Fibroblast of the aortic adventitia (primary cell): ENCODE results near the gene TLE6. TPM values are rescaled to one million over a fixed set of nuclear protein-coding genes. Genes with fewer than 3 reads are reported as not detected.

Source experiments
- DNase-seq: peaks from one replicate; pipeline ENCODE4 v3.0.0-alpha.2; 2010; ENCODE audit warnings: low read depth
- H3K4me3 ChIP-seq: 2 replicates; pipeline ENCODE4 v1.5.1; 2011; ENCODE audit warnings: low read depth, mild to moderate bottlenecking, control low read depth, low read length, moderate library complexity
- CTCF ChIP-seq: IDR thresholded peaks from 2 replicates; pipeline ENCODE4 v1.5.1; 2011; ENCODE audit warnings: mild to moderate bottlenecking, low read length, control low read depth, inconsistent platforms; ENCODE audit not compliant: insufficient read depth
- total RNA-seq: library from RNA; depleted of rRNA; stranded (reverse); fragments of >200 nt; gene quantifications from 2 replicates; pipeline ENCODE4 v1.2.3, GENCODE V29; 2012; ENCODE audit warnings: low replicate concordance

TLE6 gene
- total RNA-seq, 1 donor = 0.18 TPM

- no peak overlapping the region for H3K4me3 ChIP-seq
- DNase-seq = no peak
- TF ChIP-seq CTCF = no peak
Observed at GRCh38 chr19:3014135-3014534, 36.8 kb downstream of the TLE6 start.

GRCh38 chr19:3015126-3016057, 38.0 kb downstream of the TLE6 start:
- no peak for DNase-seq
- TF ChIP-seq CTCF = no peak
- H3K4me3 ChIP-seq = no peak overlapping the region

GRCh38 chr19:3017923-3018322, 40.6 kb downstream of the TLE6 start:
- no peak for TF ChIP-seq CTCF
- DNase-seq = no peak
- no peak overlapping the region for H3K4me3 ChIP-seq

GRCh38 chr19:3019211-3019854, 42.0 kb downstream of the TLE6 start:
- no peak for DNase-seq

GRCh38 chr19:3020321-3020960, 43.1 kb downstream of the TLE6 start:
- TF ChIP-seq CTCF = no peak
- DNase-seq = no peak

More at GRCh38 chr19:3019211-3019854, 42.0 kb downstream of the TLE6 start:
- no peak for TF ChIP-seq CTCF
- no peak overlapping the region for H3K4me3 ChIP-seq

GRCh38 chr19:3024509-3024869, 47.1 kb downstream of the TLE6 start:
- H3K4me3 ChIP-seq = no peak overlapping the region
- TF ChIP-seq CTCF = no peak
- DNase-seq = no peak

More at GRCh38 chr19:3020321-3020960, 43.1 kb downstream of the TLE6 start:
- H3K4me3 ChIP-seq = no peak overlapping the region
